Trophoblast cell (in vitro differentiated cells and primary cell): ENCODE data around the gene SSBP3.

ENCODE experiments used
- DNase-seq, 2 donors: peaks; one replicate each; pipeline ENCODE4 v3.0.0-alpha.2; 2016
- H2AFZ ChIP-seq: 2 replicates; pipeline ENCODE4 v1.6.1; 2013; ENCODE audit warnings: low read length, moderate library complexity, mild to moderate bottlenecking; ENCODE audit not compliant: insufficient read depth, poor library complexity
- H2AK5ac ChIP-seq: 2 replicates; pipeline ENCODE4 v1.6.1; 2013; ENCODE audit warnings: mild to moderate bottlenecking, low read length
- H2BK120ac ChIP-seq: 2 replicates; pipeline ENCODE4 v1.6.1; 2013; ENCODE audit warnings: low read length, mild to moderate bottlenecking, moderate library complexity; ENCODE audit not compliant: insufficient read depth, poor library complexity
- H2BK12ac ChIP-seq: 2 replicates; pipeline ENCODE4 v1.6.1; 2013; ENCODE audit warnings: mild to moderate bottlenecking, low read length, moderate library complexity
- H2BK5ac ChIP-seq: 2 replicates; pipeline ENCODE4 v1.6.1; 2013; ENCODE audit warnings: low read length, low read depth, moderate library complexity, mild to moderate bottlenecking; ENCODE audit not compliant: poor library complexity
- H3K14ac ChIP-seq: 2 replicates; pipeline ENCODE4 v1.6.1; 2013; ENCODE audit warnings: mild to moderate bottlenecking, low read length
- H3K18ac ChIP-seq: 2 replicates; pipeline ENCODE4 v1.6.1; 2013; ENCODE audit warnings: mild to moderate bottlenecking, low read length
- H3K23ac ChIP-seq: 2 replicates; pipeline ENCODE4 v1.6.1; 2013; ENCODE audit warnings: low read length
- H3K27ac ChIP-seq: 2 replicates; pipeline ENCODE4 v1.5.1; 2013; ENCODE audit warnings: low read depth, mild to moderate bottlenecking, inconsistent platforms, low read length, moderate library complexity
- H3K27me3 ChIP-seq: 2 replicates; pipeline ENCODE4 v1.6.1; 2013; ENCODE audit warnings: inconsistent platforms, mild to moderate bottlenecking, low read length, moderate library complexity; ENCODE audit not compliant: insufficient read depth
- H3K36me3 ChIP-seq, 2 experiments: 1 replicate in 1 of 2; 2 replicates in 1 of 2; pipeline ENCODE4 v1.6.1; 2013; ENCODE audit warnings: low read length in 2 of 2, mild to moderate bottlenecking in 2 of 2, moderate library complexity in 1 of 2; ENCODE audit not compliant: insufficient read depth in 2 of 2, control insufficient read depth in 1 of 2
- H3K4ac ChIP-seq: 2 replicates; pipeline ENCODE4 v1.6.1; 2013; ENCODE audit warnings: low read depth, mild to moderate bottlenecking, low read length, moderate library complexity
- H3K4me1 ChIP-seq, 2 experiments: 1 replicate in 1 of 2; 2 replicates in 1 of 2; pipeline ENCODE4 v1.6.1; 2013; ENCODE audit warnings: low read length in 2 of 2, mild to moderate bottlenecking in 2 of 2, moderate library complexity in 1 of 2; ENCODE audit not compliant: insufficient read depth in 2 of 2, control insufficient read depth in 1 of 2
- H3K4me2 ChIP-seq: 2 replicates; pipeline ENCODE4 v1.6.1; 2013; ENCODE audit warnings: inconsistent platforms, mild to moderate bottlenecking, low read length, moderate library complexity
- H3K4me3 ChIP-seq: 2 replicates; pipeline ENCODE4 v1.5.1; 2013; ENCODE audit warnings: mild to moderate bottlenecking, low read depth, low read length, inconsistent platforms
- H3K79me1 ChIP-seq: one replicate; pipeline ENCODE4 v1.6.1; 2013; ENCODE audit warnings: low read length
- H3K79me2 ChIP-seq: 2 replicates; pipeline ENCODE4 v1.6.1; 2013; ENCODE audit warnings: low read length, mild to moderate bottlenecking; ENCODE audit not compliant: control insufficient read depth, insufficient read depth, poor library complexity
- H3K9ac ChIP-seq: 2 replicates; pipeline ENCODE4 v1.6.1; 2013; ENCODE audit warnings: mild to moderate bottlenecking, low read length
- H3K9me3 ChIP-seq: 2 replicates; pipeline ENCODE4 v1.6.1; 2013; ENCODE audit warnings: low read depth, mild to moderate bottlenecking, control low read depth, inconsistent platforms, low read length; ENCODE audit not compliant: insufficient read depth
- H4K12ac ChIP-seq: 2 replicates; pipeline ENCODE4 v1.6.1; 2013; ENCODE audit warnings: low read depth, mild to moderate bottlenecking, low read length, moderate library complexity
- H4K8ac ChIP-seq: 2 replicates; pipeline ENCODE4 v1.6.1; 2013; ENCODE audit warnings: low read depth, mild to moderate bottlenecking, low read length, moderate library complexity
- H4K91ac ChIP-seq: one replicate; pipeline ENCODE4 v1.6.1; 2013; ENCODE audit warnings: low read depth, mild to moderate bottlenecking, low read length, moderate library complexity
- WGBS: extraction: QIAGEN DNeasy Blood & Tissue Kit; methylation state at CpG from one replicate; pipeline ENCODE4 v1.1.7; 2013; ENCODE audit warnings: missing lambda C conversion rate; ENCODE audit not compliant: insufficient read length, insufficient coverage; ENCODE audit errors: extremely low coverage; 5-methylcytosine and 5-hydroxymethylcytosine counted together

The SSBP3 gene

DNA sequence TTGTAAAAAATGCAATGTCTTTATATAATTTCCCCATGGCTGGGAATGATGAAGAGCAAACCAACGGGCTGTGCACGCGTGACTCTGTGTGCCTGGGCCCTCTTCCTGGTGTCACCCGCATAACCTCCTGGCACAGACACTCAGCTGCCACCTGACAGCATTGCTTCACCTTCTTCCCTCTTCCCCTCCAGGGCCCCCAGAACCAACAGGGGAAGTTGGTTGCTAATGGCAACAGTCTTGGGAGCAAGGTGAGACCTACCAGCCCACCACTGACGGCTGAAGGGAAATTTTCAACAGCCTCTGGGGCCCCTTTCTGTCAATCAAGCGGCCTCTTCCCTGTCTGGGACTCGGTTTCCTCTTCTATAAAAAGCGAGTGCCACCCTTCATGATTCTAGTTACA, 33.2 kb downstream of the SSBP3 start:
- Histone ChIP-seq H3K9ac (no peak overlapping the region), H2BK12ac (no peak overlapping the region), H3K23ac (no peak overlapping the region), H3K4me3 (no peak overlapping the region), H2BK5ac (no peak overlapping the region), H2AK5ac (no peak overlapping the region), H3K4me2 (no peak overlapping the region), H4K8ac (no peak overlapping the region), H4K91ac (no peak overlapping the region), H3K18ac (no peak overlapping the region), H2AFZ (no peak overlapping the region), H3K79me1 (no peaks in the 10 kb centered on the region), H3K4ac (peak overlapping the region; percentile 23), H2BK120ac (no peak overlapping the region), H3K14ac (no peak overlapping the region), H3K36me3 (peaks cover 14 to 22% of the 10 kb centered on the region in 2 experiments), H3K9me3 (no peaks in the 10 kb centered on the region), H3K79me2 (peaks cover 19% of the 10 kb centered on the region), H3K27me3 (no peaks in the 10 kb centered on the region), H3K27ac (no peak overlapping the region), H4K12ac (no peak overlapping the region), H3K4me1 (peaks cover 39 to 45% of the 10 kb centered on the region in 2 experiments)
- no peak for DNase-seq
- no CpG with 5 or more reads among the region's 8 CpGs for WGBS

DNA sequence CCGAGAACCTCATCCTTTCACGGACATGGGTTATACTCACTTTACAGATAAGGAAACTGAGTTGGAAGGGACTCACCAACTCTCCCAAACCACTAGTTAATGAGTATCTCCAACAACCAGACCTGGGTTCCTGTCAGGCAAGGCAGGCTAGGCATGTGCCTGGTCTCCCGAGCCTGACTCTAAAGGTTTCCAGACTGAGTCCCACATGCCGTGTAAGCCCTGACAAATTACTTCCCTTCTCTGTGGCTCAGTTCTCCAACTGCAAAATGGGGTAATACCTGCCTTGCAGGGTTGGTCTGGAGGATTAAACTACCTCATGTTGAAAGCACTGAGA, 34.3 kb downstream of the SSBP3 start:
- H4K12ac ChIP-seq, result no peak overlapping the region
- no CpG with 5 or more reads among the region's 4 CpGs for WGBS
- no peak overlapping the region for H2BK12ac ChIP-seq
- peak overlapping the region; percentile 65 for H3K4ac ChIP-seq
- no peak overlapping the region for H3K9ac ChIP-seq
- no peak overlapping the region for H3K23ac ChIP-seq
- no peak overlapping the region for H3K27ac ChIP-seq
- no peaks in the 10 kb centered on the region for H3K27me3 ChIP-seq
- H3K79me1 ChIP-seq, result no peaks in the 10 kb centered on the region
- H3K18ac ChIP-seq, result no peak overlapping the region
- no peak overlapping the region for H3K4me2 ChIP-seq
- H4K91ac ChIP-seq, result no peak overlapping the region
- H2AK5ac ChIP-seq, result no peak overlapping the region
- no peak overlapping the region for H3K14ac ChIP-seq
- no peak overlapping the region for H2BK5ac ChIP-seq
- H2AFZ ChIP-seq, result no peak overlapping the region
- no peak overlapping the region for H2BK120ac ChIP-seq
- DNase-seq, result no peak
- no peak overlapping the region for H4K8ac ChIP-seq
- H3K4me1 ChIP-seq, result peaks cover 31 to 38% of the 10 kb centered on the region in 2 experiments
- H3K36me3 ChIP-seq, result peaks cover 14 to 28% of the 10 kb centered on the region in 2 experiments
- no peak overlapping the region for H3K4me3 ChIP-seq
- no peaks in the 10 kb centered on the region for H3K9me3 ChIP-seq
- peaks cover 19% of the 10 kb centered on the region for H3K79me2 ChIP-seq

DNA sequence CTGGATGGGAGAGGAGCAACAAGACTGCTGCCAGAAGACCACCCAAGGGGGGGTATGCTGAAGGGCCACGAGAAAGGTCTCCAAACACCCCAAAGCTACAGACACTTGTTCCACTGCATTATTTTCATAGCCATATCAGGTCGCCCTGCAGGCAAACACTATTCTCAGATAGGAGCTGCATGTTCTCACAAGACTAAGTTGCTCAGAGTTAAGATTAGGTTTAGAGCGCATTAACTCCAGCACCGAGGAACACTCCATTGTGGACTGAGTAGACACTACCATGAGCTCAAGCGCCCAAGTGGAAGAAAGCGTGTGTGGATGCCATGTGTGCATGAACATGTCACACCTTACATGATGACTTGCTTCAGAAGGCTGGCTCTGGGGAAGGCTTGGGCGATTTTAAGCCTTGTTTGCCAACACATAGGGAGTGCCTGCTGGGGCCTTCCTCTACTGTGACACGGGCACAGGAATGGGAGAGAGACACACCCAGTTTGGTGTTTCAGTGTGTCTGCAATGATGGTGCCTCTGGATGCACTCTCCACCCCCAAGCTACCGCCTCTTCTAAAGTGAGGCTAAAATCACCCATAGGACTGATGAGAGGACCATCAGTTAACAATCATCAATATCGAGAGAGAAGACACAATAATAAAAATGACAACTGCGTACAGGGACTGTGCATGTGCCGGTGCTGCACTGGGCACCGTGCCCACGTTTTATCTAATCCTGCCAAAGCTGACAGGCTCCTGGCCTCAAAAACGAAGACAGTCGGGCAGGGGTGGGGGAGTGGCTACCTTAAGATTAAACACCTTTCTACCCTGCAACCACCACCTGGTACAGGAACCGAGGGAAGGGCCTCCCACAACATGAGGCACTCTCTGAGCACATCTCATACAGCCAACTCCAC, 34.9 kb downstream of the SSBP3 start:
- Histone ChIP-seq H2AFZ (no peak overlapping the region), H3K18ac (no peak overlapping the region), H3K4ac (no peak overlapping the region), H3K14ac (no peak overlapping the region), H2AK5ac (no peak overlapping the region), H3K27me3 (no peaks in the 10 kb centered on the region), H2BK12ac (no peak overlapping the region), H3K4me3 (no peak overlapping the region), H3K27ac (no peak overlapping the region), H3K36me3 (peaks cover 16 to 28% of the 10 kb centered on the region in 2 experiments), H4K12ac (no peak overlapping the region), H3K23ac (no peak overlapping the region), H2BK5ac (no peak overlapping the region), H4K8ac (no peak overlapping the region), H2BK120ac (no peak overlapping the region), H3K79me1 (no peaks in the 10 kb centered on the region), H3K9me3 (no peaks in the 10 kb centered on the region), H4K91ac (no peak overlapping the region), H3K9ac (no peak overlapping the region), H3K79me2 (peaks cover 19% of the 10 kb centered on the region), H3K4me2 (no peak overlapping the region), H3K4me1 (peaks cover 27 to 33% of the 10 kb centered on the region in 2 experiments)
- WGBS, result no CpG with 5 or more reads among the region's 17 CpGs
- no peak for DNase-seq

DNA sequence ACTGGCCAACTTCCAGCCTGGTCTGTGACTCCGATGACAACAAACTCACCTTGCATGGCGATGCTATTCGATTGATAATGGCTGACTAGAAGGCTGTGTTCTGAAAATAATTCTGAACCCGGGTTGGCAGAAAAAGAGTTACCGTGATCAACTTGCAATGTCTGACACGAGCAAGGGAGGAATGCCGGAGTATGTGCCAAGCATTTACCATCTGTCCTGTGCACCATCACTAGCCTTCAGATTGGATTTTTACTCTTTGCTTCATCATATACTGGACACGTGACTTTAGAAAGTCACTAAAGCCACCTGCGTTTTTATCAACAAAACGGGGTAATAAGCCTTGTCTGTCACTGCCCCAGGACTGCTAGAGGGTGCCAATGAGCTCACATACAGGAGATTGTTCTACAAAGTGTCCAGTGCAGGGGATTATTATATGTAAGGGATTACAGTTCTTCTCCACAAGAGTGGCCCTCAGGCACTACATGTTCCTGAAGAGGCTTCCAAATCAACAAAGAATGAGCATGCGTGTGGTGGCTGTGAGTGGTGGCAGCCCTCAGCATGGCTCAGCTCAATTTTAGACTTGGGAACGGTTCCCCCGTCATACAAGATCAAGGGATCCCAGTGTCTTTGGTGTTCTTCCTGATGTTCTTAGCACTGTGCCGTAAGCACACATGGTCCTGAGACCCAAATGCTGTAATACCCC, 35.8 kb downstream of the SSBP3 start:
- no peak overlapping the region for H2BK5ac ChIP-seq
- no peak overlapping the region for H2BK120ac ChIP-seq
- no CpG with 5 or more reads among the region's 14 CpGs for WGBS
- H3K4me3 ChIP-seq, result no peak overlapping the region
- peaks cover 16 to 27% of the 10 kb centered on the region in 2 experiments for H3K36me3 ChIP-seq
- H3K18ac ChIP-seq, result no peak overlapping the region
- H3K4me1 ChIP-seq, result peaks cover 21 to 25% of the 10 kb centered on the region in 2 experiments
- H4K91ac ChIP-seq, result no peak overlapping the region
- no peak overlapping the region for H4K12ac ChIP-seq
- H4K8ac ChIP-seq, result no peak overlapping the region
- no peak overlapping the region for H3K9ac ChIP-seq
- H3K14ac ChIP-seq, result no peak overlapping the region
- peaks cover 13% of the 10 kb centered on the region for H3K79me2 ChIP-seq
- no peak overlapping the region for H3K27ac ChIP-seq
- H3K27me3 ChIP-seq, result no peaks in the 10 kb centered on the region
- no peak overlapping the region for H3K4me2 ChIP-seq
- no peak overlapping the region for H2AK5ac ChIP-seq
- H2AFZ ChIP-seq, result no peak overlapping the region
- H3K4ac ChIP-seq, result peak overlapping the region; percentile 5
- DNase-seq, result no peak
- no peak overlapping the region for H3K23ac ChIP-seq
- H3K9me3 ChIP-seq, result no peaks in the 10 kb centered on the region
- H3K79me1 ChIP-seq, result no peaks in the 10 kb centered on the region
- H2BK12ac ChIP-seq, result no peak overlapping the region
